GM12878 (cell line): ENCODE data around the gene EXOC3L1. TPM values are rescaled to one million over a fixed set of nuclear protein-coding genes. Genes with fewer than 3 reads are reported as not detected.

Experiments used
- ATAC-seq: fragments of 200-7000 bp; cut with Tn5 transposase; 3 replicates; pipeline ENCODE4 v1.9.1; 2020; ENCODE audit warnings: mild to moderate bottlenecking, moderate library complexity
- BruUV-seq: library from RNA; stranded (reverse); fragments of 400-500 nt; replicated peaks from 2 replicates; lab custom pipeline; 2021; lab: Mats Ljungman, UMichigan
- CTCF ChIA-PET: fragments of 300-600 bp; sonication (Branson Sonifier 250); formaldehyde crosslinking; extraction: SDS; loops from one replicate; lab custom pipeline; 2021; ENCODE audit warnings: inconsistent platforms; lab: Yijun Ruan, JAX
- POLR2A ChIA-PET: fragments of 350-600 bp; formaldehyde crosslinking; extraction: SDS; loops from one replicate; lab custom pipeline; 2021; ENCODE audit warnings: inconsistent platforms; lab: Charles Lee
- RAD21 ChIA-PET: fragments of 300-600 bp; sonication (Branson Sonifier 250); formaldehyde crosslinking; loops from one replicate; lab custom pipeline; 2023; ENCODE audit warnings: antibody characterized with exemption; ENCODE audit not compliant: unreplicated experiment; lab: Charles Lee
- SMC1A ChIA-PET: fragments of 300-600 bp; sonication (Branson Sonifier 250); formaldehyde crosslinking; loops from one replicate; lab custom pipeline; 2023; ENCODE audit not compliant: unreplicated experiment, uncharacterized antibody; lab: Charles Lee
- DNase-seq: peaks from one replicate; pipeline ENCODE4 v3.0.0-alpha.2; 2011; ENCODE audit warnings: low read depth, low spot score
- FAIRE-seq: peaks from 3 replicates; lab custom pipeline; 2011; peaks lifted over from hg19 to GRCh38; lab: Jason Lieb, UNC
- H2AFZ ChIP-seq: 2 replicates; pipeline ENCODE4 v1.6.0; 2011; ENCODE audit warnings: low read depth, low read length, control low read depth; ENCODE audit not compliant: control insufficient read depth
- H3K27ac ChIP-seq: 2 replicates; pipeline ENCODE4 v1.5.1; 2011; ENCODE audit warnings: control low read depth; ENCODE audit not compliant: control insufficient read depth, insufficient read depth
- H3K27me3 ChIP-seq, 2 experiments: replicated peaks in 1 of 2; 2 replicates each; pipeline versions ENCODE4 v1.6.0 to v1.6.1; 2011; ENCODE audit warnings: low read length in 1 of 2; ENCODE audit not compliant: control insufficient read depth in 2 of 2, insufficient read depth in 2 of 2
- H3K36me3 ChIP-seq, 2 experiments: 2 replicates each; pipeline ENCODE4 v1.5.1; 2011; ENCODE audit warnings: low read length in 1 of 2; ENCODE audit not compliant: control insufficient read depth in 2 of 2, insufficient read depth in 2 of 2
- H3K4me1 ChIP-seq: 2 replicates; pipeline ENCODE4 v1.6.1; 2011; ENCODE audit warnings: mild to moderate bottlenecking, low read length, moderate library complexity, mixed read lengths; ENCODE audit not compliant: control insufficient read depth, insufficient read depth
- H3K4me2 ChIP-seq: 2 replicates; pipeline ENCODE4 v1.6.0; 2011; ENCODE audit warnings: control low read depth; ENCODE audit not compliant: control insufficient read depth, insufficient read depth
- H3K4me3 ChIP-seq: fragments of 200-600 bp; sonication (generic); 2 replicates; pipeline ENCODE4 v1.5.1; 2016
- H3K79me2 ChIP-seq: 2 replicates; pipeline ENCODE4 v1.6.0; 2011; ENCODE audit warnings: low read length; ENCODE audit not compliant: control insufficient read depth, insufficient read depth
- H3K9ac ChIP-seq: 2 replicates; pipeline ENCODE4 v1.8.0; 2011; ENCODE audit warnings: low read length, control low read depth, mixed read lengths; ENCODE audit not compliant: control insufficient read depth, insufficient read depth
- H3K9me3 ChIP-seq: replicated peaks from 3 replicates; pipeline ENCODE4 v1.5.1; 2011; ENCODE audit warnings: mild to moderate bottlenecking, low read length; ENCODE audit not compliant: control insufficient read depth, insufficient read depth
- H4K20me1 ChIP-seq: 2 replicates; pipeline ENCODE4 v1.6.0; 2011; ENCODE audit not compliant: control insufficient read depth, insufficient read depth
- FOXK2 ChIP-seq: fragments of 450-650 bp; IDR thresholded peaks from 2 replicates; pipeline ENCODE4 v1.6.1; 2017; ENCODE audit warnings: mild to moderate bottlenecking, moderate library complexity
- KAT2A ChIP-seq: conservative IDR thresholded peaks from 2 replicates; pipeline ENCODE4 v1.6.1; 2011; ENCODE audit warnings: low read depth, low read length; ENCODE audit not compliant: control insufficient read depth
- NBN ChIP-seq: fragments of 450-650 bp; IDR thresholded peaks from 2 replicates; pipeline ENCODE4 v1.6.1; 2016
- NFIC ChIP-seq: IDR thresholded peaks from 2 replicates; pipeline ENCODE4 v1.6.1; 2012; ENCODE audit warnings: low read depth, mild to moderate bottlenecking, inconsistent platforms, low read length, moderate library complexity
- RAD51 ChIP-seq: fragments of 450-650 bp; IDR thresholded peaks from 2 replicates; pipeline ENCODE4 v1.6.1; 2016; ENCODE audit warnings: moderate library complexity, mild to moderate bottlenecking, inconsistent platforms
- SREBF1 ChIP-seq: IDR thresholded peaks from 2 replicates; pipeline ENCODE4 v1.6.1; 2012; ENCODE audit warnings: mild to moderate bottlenecking, low read length
- TBL1XR1 ChIP-seq: IDR thresholded peaks from 2 replicates; pipeline ENCODE4 v1.6.1; 2012; ENCODE audit warnings: low read depth, low read length, improper control_type of control experiment
- TCF7 ChIP-seq: IDR thresholded peaks from 2 replicates; pipeline ENCODE4 v1.6.1; 2014; ENCODE audit warnings: antibody characterized with exemption, borderline replicate concordance
- ZNF217 ChIP-seq: fragments of 450-650 bp; IDR thresholded peaks from 2 replicates; pipeline ENCODE4 v1.6.1; 2017; ENCODE audit warnings: antibody characterized with exemption, mild to moderate bottlenecking
- WGBS: methylation state at CpG from one replicate; pipeline ENCODE4 v1.1.6; 2016; ENCODE audit warnings: low lambda C conversion rate; ENCODE audit not compliant: insufficient replicate concordance, insufficient coverage; ENCODE audit errors: missing lambda C conversion rate; 5-methylcytosine and 5-hydroxymethylcytosine counted together
- in situ Hi-C: fragments of 300-500 bp; cut with MboI; formaldehyde crosslinking; loops from 9 replicates; pipeline ENCODE4 v1.14.3; 2018; ENCODE audit warnings: mixed read lengths
- intact Hi-C: fragments of 100-400 bp; cut with micrococcal nuclease; formaldehyde crosslinking; loops from one replicate; pipeline ENCODE4 v1.14.2; 2022; ENCODE audit not compliant: unreplicated experiment
- polyA plus RNA-seq, 11 experiments: library from polyadenylated mRNA; depleted of rRNA in 4 of 11; unstranded in 6 of 11; stranded (reverse) in 5 of 11; fragments of >200 nt; fragmentation: Nextera tagmentation in 4 of 11; fragmentation: Illumina TruSeq in 1 of 11; extraction: Ambion mirVana in 4 of 11; extraction: Trizol in 1 of 11; gene quantifications; 1 replicate in 1 of 11; 2 replicates in 10 of 11; pipeline versions ENCODE4 v1.2.1 to v1.2.3, GENCODE V29; 2011 to 2016; ENCODE audit warnings: inconsistent platforms in 2 of 11, missing spikeins in 2 of 11, low read depth in 1 of 11
- total RNA-seq, 4 experiments: library from RNA; depleted of rRNA in 3 of 4; stranded (reverse); fragments of >200 nt in 3 of 4; fragmentation: Illumina TruSeq in 1 of 4; extraction: Trizol in 1 of 4; gene quantifications; 2 replicates each; pipeline versions ENCODE4 v1.2.1 to v1.2.3, GENCODE V29; 2013 to 2021
- TF ChIP-seq, protein P1 (sequence below): fragments of 450-650 bp; IDR thresholded peaks from 2 replicates; pipeline ENCODE4 v1.6.1; 2017; ENCODE audit warnings: low read depth, mild to moderate bottlenecking, moderate library complexity
- TF ChIP-seq, protein P2 (sequence below): IDR thresholded peaks from 2 replicates; pipeline ENCODE4 v1.6.1; 2012; ENCODE audit warnings: low read length, inconsistent platforms
- TF ChIP-seq, protein P3 (sequence below): IDR thresholded peaks from 2 replicates; pipeline ENCODE4 v1.6.1; 2012; ENCODE audit warnings: low read depth, low read length, improper control_type of control experiment

EXOC3L1 gene
- total and polyA plus RNA-seq, 10 of the 15 experiments (the other 5 are each of a cell fraction or from before 2014, with no cell fraction given) = 0.07 to 0.42 TPM; not detected in 8

DNA sequence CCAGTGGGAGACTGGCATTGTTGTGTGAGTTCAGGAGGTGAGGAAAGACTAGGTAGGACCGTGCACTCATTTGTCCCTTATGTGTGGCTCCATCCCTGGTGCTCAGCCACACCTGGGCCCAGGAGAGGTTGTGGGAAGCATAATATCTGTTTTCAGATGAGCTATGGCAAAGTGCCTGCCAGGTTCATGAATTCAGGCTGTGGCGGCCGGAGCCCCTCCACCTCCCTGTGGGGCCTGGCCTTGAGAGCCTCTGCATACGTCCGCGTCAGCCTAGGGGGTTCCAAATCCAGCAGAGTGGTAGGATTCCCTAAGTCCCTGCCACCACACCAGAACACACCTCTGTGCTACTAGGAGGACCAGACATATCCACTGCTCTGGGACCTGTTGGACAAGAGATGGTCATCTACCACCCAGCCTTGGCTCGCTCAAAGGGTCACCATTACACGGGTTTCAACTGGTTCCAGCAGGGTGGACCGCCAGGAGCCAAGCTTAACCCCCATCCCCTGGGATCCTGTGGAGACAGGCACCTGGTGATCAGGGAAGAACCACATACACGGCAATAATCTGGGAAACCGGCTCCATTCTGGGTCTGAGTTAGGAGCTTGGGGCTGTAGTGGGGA lies 41.2 kb downstream of the EXOC3L1 start:
- H3K79me2 ChIP-seq = no peaks in the 10 kb centered on the region
- ChIA-PET SMC1A (no interaction called here), RAD21 (no interaction called here), CTCF (no interaction called here), POLR2A (no interaction called here)
- H3K4me3 ChIP-seq = no peak overlapping the region
- no peaks in the 10 kb centered on the region; the same call in 1 of the 2 replicates for H3K4me1 ChIP-seq
- WGBS = 98% methylated on average over 11 of the region's 11 CpGs
- peaks cover 19 to 21% of the 10 kb centered on the region in 2 experiments; a peak in 3 of 4 replicates for H3K36me3 ChIP-seq
- no peak overlapping the region for H2AFZ ChIP-seq
- no peak overlapping the region for H3K4me2 ChIP-seq
- TF ChIP-seq SREBF1 (no peak), TCF7 (no peak), RAD51 (no peak), FOXK2 (no peak), NFIC (no peak), TBL1XR1 (no peak), KAT2A (no peak), ZNF217 (no peak), NBN (no peak)
- TF ChIP-seq, protein P1, sequence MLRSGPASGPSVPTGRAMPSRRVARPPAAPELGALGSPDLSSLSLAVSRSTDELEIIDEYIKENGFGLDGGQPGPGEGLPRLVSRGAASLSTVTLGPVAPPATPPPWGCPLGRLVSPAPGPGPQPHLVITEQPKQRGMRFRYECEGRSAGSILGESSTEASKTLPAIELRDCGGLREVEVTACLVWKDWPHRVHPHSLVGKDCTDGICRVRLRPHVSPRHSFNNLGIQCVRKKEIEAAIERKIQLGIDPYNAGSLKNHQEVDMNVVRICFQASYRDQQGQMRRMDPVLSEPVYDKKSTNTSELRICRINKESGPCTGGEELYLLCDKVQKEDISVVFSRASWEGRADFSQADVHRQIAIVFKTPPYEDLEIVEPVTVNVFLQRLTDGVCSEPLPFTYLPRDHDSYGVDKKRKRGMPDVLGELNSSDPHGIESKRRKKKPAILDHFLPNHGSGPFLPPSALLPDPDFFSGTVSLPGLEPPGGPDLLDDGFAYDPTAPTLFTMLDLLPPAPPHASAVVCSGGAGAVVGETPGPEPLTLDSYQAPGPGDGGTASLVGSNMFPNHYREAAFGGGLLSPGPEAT = no peak
- TF ChIP-seq, protein P2, sequence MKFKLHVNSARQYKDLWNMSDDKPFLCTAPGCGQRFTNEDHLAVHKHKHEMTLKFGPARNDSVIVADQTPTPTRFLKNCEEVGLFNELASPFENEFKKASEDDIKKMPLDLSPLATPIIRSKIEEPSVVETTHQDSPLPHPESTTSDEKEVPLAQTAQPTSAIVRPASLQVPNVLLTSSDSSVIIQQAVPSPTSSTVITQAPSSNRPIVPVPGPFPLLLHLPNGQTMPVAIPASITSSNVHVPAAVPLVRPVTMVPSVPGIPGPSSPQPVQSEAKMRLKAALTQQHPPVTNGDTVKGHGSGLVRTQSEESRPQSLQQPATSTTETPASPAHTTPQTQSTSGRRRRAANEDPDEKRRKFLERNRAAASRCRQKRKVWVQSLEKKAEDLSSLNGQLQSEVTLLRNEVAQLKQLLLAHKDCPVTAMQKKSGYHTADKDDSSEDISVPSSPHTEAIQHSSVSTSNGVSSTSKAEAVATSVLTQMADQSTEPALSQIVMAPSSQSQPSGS = no peak
- TF ChIP-seq, protein P3, sequence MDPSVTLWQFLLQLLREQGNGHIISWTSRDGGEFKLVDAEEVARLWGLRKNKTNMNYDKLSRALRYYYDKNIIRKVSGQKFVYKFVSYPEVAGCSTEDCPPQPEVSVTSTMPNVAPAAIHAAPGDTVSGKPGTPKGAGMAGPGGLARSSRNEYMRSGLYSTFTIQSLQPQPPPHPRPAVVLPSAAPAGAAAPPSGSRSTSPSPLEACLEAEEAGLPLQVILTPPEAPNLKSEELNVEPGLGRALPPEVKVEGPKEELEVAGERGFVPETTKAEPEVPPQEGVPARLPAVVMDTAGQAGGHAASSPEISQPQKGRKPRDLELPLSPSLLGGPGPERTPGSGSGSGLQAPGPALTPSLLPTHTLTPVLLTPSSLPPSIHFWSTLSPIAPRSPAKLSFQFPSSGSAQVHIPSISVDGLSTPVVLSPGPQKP = no peak
- no peaks in the 10 kb centered on the region for H4K20me1 ChIP-seq
- in situ Hi-C loops = no loop called here
- H3K9me3 ChIP-seq = no peaks in the 10 kb centered on the region
- no peak for ATAC-seq
- intact Hi-C loops = no loop called here
- no peaks in the 10 kb centered on the region for H3K27me3 ChIP-seq
- no peak overlapping the region for H3K9ac ChIP-seq
- no TSS peak for BruUV-seq
- H3K27ac ChIP-seq = no peak overlapping the region
- no peak for FAIRE-seq
- no peak for DNase-seq
